Thymus (tissue), 11 donors: ENCODE results near the gene EARS2. TPM values are rescaled to one million over a fixed set of nuclear protein-coding genes. Genes with fewer than 3 reads are reported as not detected.

Experiments used
- DNase-seq, 9 donors: peaks; one replicate each; pipeline ENCODE4 v3.0.0-alpha.2; 2013; ENCODE audit warnings: low spot score in 9 of 9, low read depth in 6 of 9, missing footprints in 1 of 9
- H3K27ac ChIP-seq, 2 donors: one replicate each; pipeline ENCODE4 v1.5.1; 2013; ENCODE audit warnings: control low read depth in 1 of 2, low read depth in 1 of 2, low read length in 1 of 2, mild to moderate bottlenecking in 1 of 2, moderate library complexity in 1 of 2
- H3K27me3 ChIP-seq, 2 donors: one replicate each; pipeline ENCODE4 v1.5.1; 2013; ENCODE audit warnings: low read length in 1 of 2; ENCODE audit not compliant: control insufficient read depth in 2 of 2, insufficient read depth in 1 of 2
- H3K36me3 ChIP-seq, 2 donors: one replicate each; pipeline ENCODE4 v1.5.1; 2013; ENCODE audit warnings: low read length in 1 of 2, mild to moderate bottlenecking in 1 of 2, moderate library complexity in 1 of 2; ENCODE audit not compliant: control insufficient read depth in 2 of 2, insufficient read depth in 2 of 2
- H3K4me1 ChIP-seq, 2 donors: one replicate each; pipeline ENCODE4 v1.5.1; 2013; ENCODE audit warnings: low read length in 2 of 2; ENCODE audit not compliant: control insufficient read depth in 2 of 2, insufficient read depth in 2 of 2
- H3K4me3 ChIP-seq, 2 donors: one replicate each; pipeline ENCODE4 v1.5.1; 2013; ENCODE audit warnings: low read length in 2 of 2, control low read depth in 1 of 2, mild to moderate bottlenecking in 1 of 2
- H3K9me3 ChIP-seq, 2 donors: one replicate each; pipeline ENCODE4 v1.5.1; 2013; ENCODE audit warnings: low read length in 1 of 2, mild to moderate bottlenecking in 1 of 2; ENCODE audit not compliant: control insufficient read depth in 2 of 2, insufficient read depth in 1 of 2
- WGBS: extraction: QIAGEN DNeasy Blood & Tissue Kit; methylation state at CpG from one replicate; pipeline ENCODE4 v1.1.7; 2013; 5-methylcytosine and 5-hydroxymethylcytosine counted together
- polyA plus RNA-seq: library from polyadenylated mRNA; stranded (reverse); fragments of 200-250 nt; gene quantifications from one replicate; pipeline ENCODE4 v1.2.3, GENCODE V29; 2013
- total RNA-seq: library from RNA; stranded (reverse); fragments of 120-200 nt; gene quantifications from one replicate; pipeline ENCODE4 v1.2.4, GENCODE V29; 2013
- donor health status: healthy.

Gene EARS2
- total and polyA plus RNA-seq, 2 donors: 11.5 to 20.5 TPM

GRCh38 chr16:23476289-23476688, 80.9 kb downstream of the EARS2 start:
- Histone ChIP-seq H3K4me1 (no peaks in the 10 kb centered on the region), H3K9me3 (no peaks in the 10 kb centered on the region), H3K4me3 (no peak overlapping the region), H3K36me3 (peaks cover 60 to 61% of the 10 kb centered on the region in 2 donors), H3K27me3 (no peaks in the 10 kb centered on the region), H3K27ac (no peak overlapping the region)
- 99% methylated on average over 1 of the region's 1 CpG for WGBS
- no peak for DNase-seq

Other genes starting within 250 kb of the EARS2 start
- 9.0 TPM for gene COG7, start 104.2 kb downstream of the EARS2 start, total RNA-seq
- gene COG7, start 104.2 kb downstream of the EARS2 start, polyA plus RNA-seq: 28.0 TPM
- 59.0 TPM for gene GGA2, start 46.9 kb downstream of the EARS2 start, total RNA-seq
- gene GGA2, start 46.9 kb downstream of the EARS2 start, polyA plus RNA-seq: 42.4 TPM
- gene UBFD1, start 377 bp upstream of the EARS2 start, total RNA-seq: 26.5 TPM
- gene UBFD1, start 377 bp upstream of the EARS2 start, polyA plus RNA-seq: 14.4 TPM
- 153 TPM for gene NDUFAB1, start 39.0 kb upstream of the EARS2 start, total RNA-seq
- gene NDUFAB1, start 39.0 kb upstream of the EARS2 start, polyA plus RNA-seq: 110 TPM
- gene PALB2, start 84.0 kb upstream of the EARS2 start, total RNA-seq: 10.0 TPM
- 14.3 TPM for gene PALB2, start 84.0 kb upstream of the EARS2 start, polyA plus RNA-seq
- gene DCTN5, start 84.1 kb upstream of the EARS2 start, total RNA-seq: 34.8 TPM
- 15.8 TPM for gene DCTN5, start 84.1 kb upstream of the EARS2 start, polyA plus RNA-seq
- gene PLK1, start 121.5 kb upstream of the EARS2 start, total RNA-seq: 19.9 TPM
- gene PLK1, start 121.5 kb upstream of the EARS2 start, polyA plus RNA-seq: 6.9 TPM
- gene ERN2, start 155.9 kb upstream of the EARS2 start, total RNA-seq: 0.42 TPM
- gene ERN2, start 155.9 kb upstream of the EARS2 start, polyA plus RNA-seq: 0.27 TPM
- 0.33 TPM for gene CHP2, start 197.7 kb upstream of the EARS2 start, total RNA-seq
- 2.9 TPM for gene CHP2, start 197.7 kb upstream of the EARS2 start, polyA plus RNA-seq